NB4 (cell line): ENCODE measurements around the gene B9D2.

ENCODE experiments used
- DNase-seq: peaks from one replicate; pipeline ENCODE4 v3.0.0; 2010; ENCODE audit warnings: low read depth
- H3K4me3 ChIP-seq: one replicate; pipeline ENCODE4 v1.5.1; 2011; ENCODE audit warnings: mild to moderate bottlenecking, low read depth, low read length, moderate library complexity
- CTCF ChIP-seq: IDR thresholded peaks from one replicate; pipeline ENCODE4 v1.5.1; 2012; ENCODE audit warnings: low read depth, low read length
- MAX ChIP-seq: IDR thresholded peaks from 2 replicates; pipeline ENCODE4 v1.6.1; 2011; ENCODE audit warnings: low read depth, low read length
- MYC ChIP-seq: IDR thresholded peaks from 2 replicates; pipeline ENCODE4 v1.6.1; 2011; ENCODE audit warnings: low read depth, low read length
- POLR2A ChIP-seq: IDR thresholded peaks from 2 replicates; pipeline ENCODE4 v1.6.1; 2011; ENCODE audit warnings: mild to moderate bottlenecking; ENCODE audit not compliant: insufficient read length; ENCODE audit errors: extremely low read depth

The B9D2 gene

GRCh38 chr19:41307090-41307875 lies 56.7 kb downstream of the B9D2 start:
- TF ChIP-seq POLR2A (no peak), MYC (no peak), MAX (no peak), CTCF (no peak)
- H3K4me3 ChIP-seq: no peak overlapping the region
- no peak for DNase-seq

GRCh38 chr19:41305927-41306793 lies 57.8 kb downstream of the B9D2 start:
- H3K4me3 ChIP-seq: no peak overlapping the region
- no peak for DNase-seq
- TF ChIP-seq POLR2A (no peak), MYC (no peak), CTCF (no peak), MAX (no peak)

- H3K4me3 ChIP-seq: no peak overlapping the region
- TF ChIP-seq POLR2A (no peak), MAX (no peak), MYC (no peak), CTCF (no peak)
- no peak for DNase-seq
These were observed 59.1 kb downstream of the B9D2 start for GRCh38 chr19:41304706-41305483.
